Measurements from ENCODE around the gene PIK3IP1. TPM values are rescaled to one million over a fixed set of nuclear protein-coding genes. Genes with fewer than 3 reads are reported as not detected.
"Not testable (repeated sequence)": the region's sequence is repeated elsewhere in the genome, so short reads cannot be mapped to it uniquely, and the experiment has no call there.

Gene PIK3IP1
- total RNA-seq, 6 experiments from 2014 or later, result 8.3 to 11.3 (median 8.9) TPM

- no peak overlapping the region for H3K4me3 Mint-ChIP-seq
- H3K36me3 Mint-ChIP-seq (ENCODE audit: low read depth), result peaks cover 14% of the 10 kb centered on the region
- H3K9me3 Mint-ChIP-seq, result no peaks in the 10 kb centered on the region
- H3K4me1 Mint-ChIP-seq (ENCODE audit: low read depth), result peaks cover 26% of the 10 kb centered on the region
- DNase-seq, result no peak
- no peaks in the 10 kb centered on the region; the same call in 1 of the 2 replicates for H3K27me3 Mint-ChIP-seq (ENCODE audit: insufficient read depth)
- TF ChIP-seq CTCF (IDR thresholded peaks at IDR 0.05), result no peak
- no peak overlapping the region for H3K27ac Mint-ChIP-seq
Measured at GRCh38 chr22:31326877-31327276, 34.6 kb upstream of the PIK3IP1 start.

GRCh38 chr22:31323578-31324550 lies 31.6 kb upstream of the PIK3IP1 start:
- DNase-seq, result no peak
- peaks cover 10% of the 10 kb centered on the region; the same call in 1 of the 2 replicates for H3K36me3 Mint-ChIP-seq (ENCODE audit: low read depth)
- no peaks in the 10 kb centered on the region for H3K9me3 Mint-ChIP-seq
- no peaks in the 10 kb centered on the region; the same call in 1 of the 2 replicates for H3K27me3 Mint-ChIP-seq (ENCODE audit: insufficient read depth)
- H3K4me1 Mint-ChIP-seq (ENCODE audit: low read depth), result peaks cover 14% of the 10 kb centered on the region
- H3K4me3 Mint-ChIP-seq, result no peak overlapping the region
- TF ChIP-seq CTCF (IDR thresholded peaks at IDR 0.05), result no peak
- no peak overlapping the region for H3K27ac Mint-ChIP-seq

GRCh38 chr22:31321421-31321820 lies 29.1 kb upstream of the PIK3IP1 start:
- H3K4me1 Mint-ChIP-seq (ENCODE audit: low read depth), result peaks cover 6% of the 10 kb centered on the region; the same call in 1 of the 2 replicates
- no peak for TF ChIP-seq CTCF (IDR thresholded peaks at IDR 0.05)
- H3K27ac Mint-ChIP-seq, result no peak overlapping the region
- no peaks in the 10 kb centered on the region for H3K36me3 Mint-ChIP-seq (ENCODE audit: low read depth)
- no peaks in the 10 kb centered on the region for H3K9me3 Mint-ChIP-seq
- no peak overlapping the region for H3K4me3 Mint-ChIP-seq
- peaks cover 2% of the 10 kb centered on the region; the same call in 1 of the 2 replicates for H3K27me3 Mint-ChIP-seq (ENCODE audit: insufficient read depth)
- no peak for DNase-seq

- H3K9me3 Mint-ChIP-seq, result peaks cover 16% of the 10 kb centered on the region
- not testable (repeated sequence) for H3K27me3 Mint-ChIP-seq (ENCODE audit: insufficient read depth)
Measured at GRCh38 chr22:31314220-31314619, 21.9 kb upstream of the PIK3IP1 start.

GRCh38 chr22:31313366-31314147 lies 21.3 kb upstream of the PIK3IP1 start:
- no peak overlapping the region for H3K4me3 Mint-ChIP-seq
- H3K36me3 Mint-ChIP-seq (ENCODE audit: low read depth), result peaks cover 9% of the 10 kb centered on the region; the same call in 1 of the 2 replicates
- no peak overlapping the region for H3K27ac Mint-ChIP-seq
- peak; percentile 50 for DNase-seq
- peaks cover 7% of the 10 kb centered on the region for H3K4me1 Mint-ChIP-seq (ENCODE audit: low read depth)
- peaks cover 2% of the 10 kb centered on the region; the same call in 1 of the 2 replicates for H3K27me3 Mint-ChIP-seq (ENCODE audit: insufficient read depth)
- TF ChIP-seq CTCF (IDR thresholded peaks at IDR 0.05), result peak; percentile 90
- peaks cover 16% of the 10 kb centered on the region for H3K9me3 Mint-ChIP-seq

More at GRCh38 chr22:31314220-31314619, 21.9 kb upstream of the PIK3IP1 start:
- not testable (repeated sequence) for DNase-seq; H3K4me3 Mint-ChIP-seq; H3K4me1 Mint-ChIP-seq (ENCODE audit: low read depth); H3K36me3 Mint-ChIP-seq (ENCODE audit: low read depth); H3K27ac Mint-ChIP-seq
